ENCODE measurements around the gene COL7A1. TPM values are rescaled to one million over a fixed set of nuclear protein-coding genes. Genes with fewer than 3 reads are reported as not detected.

Gene COL7A1
- total and polyA plus RNA-seq, 2 of the 13 experiments (the other 11 are each of a cell fraction or from before 2014, with no cell fraction given), result 2.7 to 11.7 TPM

DNA sequence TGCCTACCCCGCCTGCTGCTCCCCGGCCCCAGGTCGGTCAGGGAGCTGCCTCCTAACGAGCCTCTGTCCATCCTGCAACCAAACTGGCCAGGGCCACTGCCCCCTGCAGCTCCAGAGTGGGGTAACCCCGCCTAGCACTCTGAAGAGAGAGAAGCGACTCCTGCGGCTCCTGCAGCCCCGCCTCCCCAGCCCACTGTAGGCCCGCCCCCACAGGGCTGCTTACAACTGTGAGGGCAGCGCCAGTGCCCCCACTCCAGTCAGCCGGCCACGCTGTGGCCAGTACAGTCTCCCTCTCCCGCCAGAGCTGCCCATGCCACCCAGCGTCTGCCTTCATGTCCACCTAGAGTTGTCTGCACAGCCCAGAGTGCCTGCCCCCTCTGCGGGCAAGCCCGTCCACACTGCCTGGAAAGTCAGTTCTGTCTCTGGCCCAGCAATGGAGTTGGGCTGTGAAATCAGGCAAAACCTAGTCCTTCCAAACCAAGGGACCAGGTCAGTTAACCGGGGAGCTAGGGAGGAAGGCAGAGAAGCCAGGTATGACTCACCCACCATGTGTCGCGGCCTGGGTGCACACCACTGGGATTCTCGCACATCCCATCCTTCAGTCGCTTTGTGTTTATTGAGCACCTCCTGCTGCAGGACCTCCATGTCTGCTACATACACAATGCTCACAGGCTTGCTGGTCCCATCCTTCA, 33.9 kb downstream of the COL7A1 start:
- WGBS (ENCODE audit: low lambda C conversion rate), result 25% methylated on average over 16 of the region's 21 CpGs
- TF ChIP-seq, protein P1, sequence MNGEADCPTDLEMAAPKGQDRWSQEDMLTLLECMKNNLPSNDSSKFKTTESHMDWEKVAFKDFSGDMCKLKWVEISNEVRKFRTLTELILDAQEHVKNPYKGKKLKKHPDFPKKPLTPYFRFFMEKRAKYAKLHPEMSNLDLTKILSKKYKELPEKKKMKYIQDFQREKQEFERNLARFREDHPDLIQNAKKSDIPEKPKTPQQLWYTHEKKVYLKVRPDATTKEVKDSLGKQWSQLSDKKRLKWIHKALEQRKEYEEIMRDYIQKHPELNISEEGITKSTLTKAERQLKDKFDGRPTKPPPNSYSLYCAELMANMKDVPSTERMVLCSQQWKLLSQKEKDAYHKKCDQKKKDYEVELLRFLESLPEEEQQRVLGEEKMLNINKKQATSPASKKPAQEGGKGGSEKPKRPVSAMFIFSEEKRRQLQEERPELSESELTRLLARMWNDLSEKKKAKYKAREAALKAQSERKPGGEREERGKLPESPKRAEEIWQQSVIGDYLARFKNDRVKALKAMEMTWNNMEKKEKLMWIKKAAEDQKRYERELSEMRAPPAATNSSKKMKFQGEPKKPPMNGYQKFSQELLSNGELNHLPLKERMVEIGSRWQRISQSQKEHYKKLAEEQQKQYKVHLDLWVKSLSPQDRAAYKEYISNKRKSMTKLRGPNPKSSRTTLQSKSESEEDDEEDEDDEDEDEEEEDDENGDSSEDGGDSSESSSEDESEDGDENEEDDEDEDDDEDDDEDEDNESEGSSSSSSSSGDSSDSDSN (CRISPR knock-in tag; IDR thresholded peaks at IDR 0.05), result peak; percentile 48; the same call in 1 of the 2 replicates
- peak; percentile 58 for TF ChIP-seq RBFOX2 (IDR thresholded peaks at IDR 0.05; ENCODE audit: low read depth, low read length)
- TF ChIP-seq, protein P2, sequence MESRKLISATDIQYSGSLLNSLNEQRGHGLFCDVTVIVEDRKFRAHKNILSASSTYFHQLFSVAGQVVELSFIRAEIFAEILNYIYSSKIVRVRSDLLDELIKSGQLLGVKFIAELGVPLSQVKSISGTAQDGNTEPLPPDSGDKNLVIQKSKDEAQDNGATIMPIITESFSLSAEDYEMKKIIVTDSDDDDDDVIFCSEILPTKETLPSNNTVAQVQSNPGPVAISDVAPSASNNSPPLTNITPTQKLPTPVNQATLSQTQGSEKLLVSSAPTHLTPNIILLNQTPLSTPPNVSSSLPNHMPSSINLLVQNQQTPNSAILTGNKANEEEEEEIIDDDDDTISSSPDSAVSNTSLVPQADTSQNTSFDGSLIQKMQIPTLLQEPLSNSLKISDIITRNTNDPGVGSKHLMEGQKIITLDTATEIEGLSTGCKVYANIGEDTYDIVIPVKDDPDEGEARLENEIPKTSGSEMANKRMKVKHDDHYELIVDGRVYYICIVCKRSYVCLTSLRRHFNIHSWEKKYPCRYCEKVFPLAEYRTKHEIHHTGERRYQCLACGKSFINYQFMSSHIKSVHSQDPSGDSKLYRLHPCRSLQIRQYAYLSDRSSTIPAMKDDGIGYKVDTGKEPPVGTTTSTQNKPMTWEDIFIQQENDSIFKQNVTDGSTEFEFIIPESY (CRISPR knock-in tag; IDR thresholded peaks at IDR 0.05), result peak; percentile 55
- peak; percentile 27; the same call in 1 of the 2 replicates for TF ChIP-seq ZNF574 (CRISPR knock-in tag; IDR thresholded peaks at IDR 0.05)
- TF ChIP-seq, protein P3, sequence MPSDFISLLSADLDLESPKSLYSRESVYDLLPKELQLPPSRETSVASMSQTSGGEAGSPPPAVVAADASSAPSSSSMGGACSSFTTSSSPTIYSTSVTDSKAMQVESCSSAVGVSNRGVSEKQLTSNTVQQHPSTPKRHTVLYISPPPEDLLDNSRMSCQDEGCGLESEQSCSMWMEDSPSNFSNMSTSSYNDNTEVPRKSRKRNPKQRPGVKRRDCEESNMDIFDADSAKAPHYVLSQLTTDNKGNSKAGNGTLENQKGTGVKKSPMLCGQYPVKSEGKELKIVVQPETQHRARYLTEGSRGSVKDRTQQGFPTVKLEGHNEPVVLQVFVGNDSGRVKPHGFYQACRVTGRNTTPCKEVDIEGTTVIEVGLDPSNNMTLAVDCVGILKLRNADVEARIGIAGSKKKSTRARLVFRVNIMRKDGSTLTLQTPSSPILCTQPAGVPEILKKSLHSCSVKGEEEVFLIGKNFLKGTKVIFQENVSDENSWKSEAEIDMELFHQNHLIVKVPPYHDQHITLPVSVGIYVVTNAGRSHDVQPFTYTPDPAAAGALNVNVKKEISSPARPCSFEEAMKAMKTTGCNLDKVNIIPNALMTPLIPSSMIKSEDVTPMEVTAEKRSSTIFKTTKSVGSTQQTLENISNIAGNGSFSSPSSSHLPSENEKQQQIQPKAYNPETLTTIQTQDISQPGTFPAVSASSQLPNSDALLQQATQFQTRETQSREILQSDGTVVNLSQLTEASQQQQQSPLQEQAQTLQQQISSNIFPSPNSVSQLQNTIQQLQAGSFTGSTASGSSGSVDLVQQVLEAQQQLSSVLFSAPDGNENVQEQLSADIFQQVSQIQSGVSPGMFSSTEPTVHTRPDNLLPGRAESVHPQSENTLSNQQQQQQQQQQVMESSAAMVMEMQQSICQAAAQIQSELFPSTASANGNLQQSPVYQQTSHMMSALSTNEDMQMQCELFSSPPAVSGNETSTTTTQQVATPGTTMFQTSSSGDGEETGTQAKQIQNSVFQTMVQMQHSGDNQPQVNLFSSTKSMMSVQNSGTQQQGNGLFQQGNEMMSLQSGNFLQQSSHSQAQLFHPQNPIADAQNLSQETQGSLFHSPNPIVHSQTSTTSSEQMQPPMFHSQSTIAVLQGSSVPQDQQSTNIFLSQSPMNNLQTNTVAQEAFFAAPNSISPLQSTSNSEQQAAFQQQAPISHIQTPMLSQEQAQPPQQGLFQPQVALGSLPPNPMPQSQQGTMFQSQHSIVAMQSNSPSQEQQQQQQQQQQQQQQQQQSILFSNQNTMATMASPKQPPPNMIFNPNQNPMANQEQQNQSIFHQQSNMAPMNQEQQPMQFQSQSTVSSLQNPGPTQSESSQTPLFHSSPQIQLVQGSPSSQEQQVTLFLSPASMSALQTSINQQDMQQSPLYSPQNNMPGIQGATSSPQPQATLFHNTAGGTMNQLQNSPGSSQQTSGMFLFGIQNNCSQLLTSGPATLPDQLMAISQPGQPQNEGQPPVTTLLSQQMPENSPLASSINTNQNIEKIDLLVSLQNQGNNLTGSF (CRISPR knock-in tag; IDR thresholded peaks at IDR 0.05), result no peak
- TF ChIP-seq, protein P4, sequence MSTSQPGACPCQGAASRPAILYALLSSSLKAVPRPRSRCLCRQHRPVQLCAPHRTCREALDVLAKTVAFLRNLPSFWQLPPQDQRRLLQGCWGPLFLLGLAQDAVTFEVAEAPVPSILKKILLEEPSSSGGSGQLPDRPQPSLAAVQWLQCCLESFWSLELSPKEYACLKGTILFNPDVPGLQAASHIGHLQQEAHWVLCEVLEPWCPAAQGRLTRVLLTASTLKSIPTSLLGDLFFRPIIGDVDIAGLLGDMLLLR (CRISPR knock-in tag; IDR thresholded peaks at IDR 0.05), result peak; percentile 81; the same call in 1 of the 2 replicates
- 0 out of 2 replicates have a peak, but pooled peaks have one; percentile 26 for TF ChIP-seq ZNF572 (CRISPR knock-in tag; IDR thresholded peaks at IDR 0.05)

More for the DNA sequence above, 33.9 kb downstream of the COL7A1 start:
- H2AFZ ChIP-seq (ENCODE audit: low read length), result no peak overlapping the region
- no peaks in the 10 kb centered on the region for H4K20me1 ChIP-seq (ENCODE audit: insufficient read depth, low read length)
- H3K79me2 ChIP-seq (ENCODE audit: insufficient read depth, low read length), result peaks cover 4% of the 10 kb centered on the region
- BruUV-seq (replicated peaks), result no TSS peak
- peak; percentile 71 for DNase-seq (ENCODE audit: low spot score)
- no peaks in the 10 kb centered on the region; a peak in 1 of 5 replicates for H3K27me3 ChIP-seq (ENCODE audit: control insufficient read depth in 1 of 2, insufficient read depth in 2 of 2, low read length in 2 of 2)
- in situ Hi-C loops (cut with HindIII; ENCODE audit: extremely low pct_ligation_motif_present, low pct_unique_long_range_greater_than_20kb), result no loop called here
- H3K4me1 ChIP-seq (ENCODE audit: insufficient read depth, low read length), result peaks cover 85% of the 10 kb centered on the region
- intact Hi-C loops (cut with micrococcal nuclease; ENCODE audit: unreplicated experiment), result no loop called here
- ChIA-PET CTCF (ENCODE audit: low intra/inter-chr PET ratio, low total read pairs) (no interaction called here), POLR2A (interaction anchor here (0.7 to 3.0 kb wide), 3 partner anchors 63 to 88 kb away, joined by 3 to 7 read pairs (median 4); partner anchors contain the start of gene SLC26A6)
- FAIRE-seq, result peak; percentile 12
- ATAC-seq, result peak; percentile 68
- H3K27ac ChIP-seq (ENCODE audit: extremely low read length, insufficient read depth, low read length), result no peak overlapping the region
- no peaks in the 10 kb centered on the region for H3K9me3 ChIP-seq (ENCODE audit: low read length)
- peak overlapping the region; percentile 42; the same call in 1 of the 2 replicates for H3K9ac ChIP-seq (ENCODE audit: insufficient read depth, low read depth, low read length)
- no peaks in the 10 kb centered on the region for H3K36me3 ChIP-seq (replicated peaks in 1 of 2; ENCODE audit: control insufficient read depth in 1 of 2, insufficient read depth in 2 of 2, low read length in 2 of 2)
- peak overlapping the region; percentile 86 for H3K4me2 ChIP-seq (ENCODE audit: low read depth, low read length)
- peak overlapping the region; percentile 18 to 68 (median 59); a peak in 4 of 6 replicates for H3K4me3 ChIP-seq (replicated peaks in 1 of 3; ENCODE audit: insufficient read depth in 1 of 3, low read depth in 2 of 3, low read length in 3 of 3)

Measured in HepG2 (cell line).